Cerebellar nuclear complex (tissue), 1 donor: ENCODE results near the gene CRYBA1.

ENCODE experiments used
- DNase-seq, 2 experiments: peaks; one replicate each; lab custom pipeline; 2025; lab: John Stamatoyannopoulos, UW

CRYBA1 gene

GRCh38 chr17:29283496-29283895 is 36.8 kb downstream of the CRYBA1 start:
- no peak for DNase-seq

- DNase-seq = no peak
Measured at GRCh38 chr17:29283961-29284360, 37.3 kb downstream of the CRYBA1 start.

GRCh38 chr17:29289852-29290251 is 43.2 kb downstream of the CRYBA1 start:
- DNase-seq = no peak

GRCh38 chr17:29291163-29291752 is 44.6 kb downstream of the CRYBA1 start:
- DNase-seq = peak in 1 of 2 experiments; percentile 36

GRCh38 chr17:29292071-29292991 is 45.7 kb downstream of the CRYBA1 start:
- no peak for DNase-seq

GRCh38 chr17:29292992-29293889 is 46.6 kb downstream of the CRYBA1 start:
- DNase-seq = no peak

GRCh38 chr17:29293890-29294579 is 47.4 kb downstream of the CRYBA1 start, which contains the start of gene NUFIP2:
NUFIP2 (minus strand) TSS chr17:29294148; CDS start chr17:29294059, 89 bp downstream.
- peak; percentile 90 to 99 for DNase-seq

GRCh38 chr17:29294580-29294900 is 47.9 kb downstream of the CRYBA1 start:
- no peak for DNase-seq

GRCh38 chr17:29295420-29295819 is 48.8 kb downstream of the CRYBA1 start:
- no peak for DNase-seq

GRCh38 chr17:29299031-29299430 is 52.4 kb downstream of the CRYBA1 start:
- no peak for DNase-seq

- no peak for DNase-seq
Measured at GRCh38 chr17:29303386-29303785, 56.7 kb downstream of the CRYBA1 start.
